ENCODE data around the gene RORC.
"Not testable (repeated sequence)": the region's sequence is repeated elsewhere in the genome, so short reads cannot be mapped to it uniquely, and the experiment has no call there.

RORC gene

DNA sequence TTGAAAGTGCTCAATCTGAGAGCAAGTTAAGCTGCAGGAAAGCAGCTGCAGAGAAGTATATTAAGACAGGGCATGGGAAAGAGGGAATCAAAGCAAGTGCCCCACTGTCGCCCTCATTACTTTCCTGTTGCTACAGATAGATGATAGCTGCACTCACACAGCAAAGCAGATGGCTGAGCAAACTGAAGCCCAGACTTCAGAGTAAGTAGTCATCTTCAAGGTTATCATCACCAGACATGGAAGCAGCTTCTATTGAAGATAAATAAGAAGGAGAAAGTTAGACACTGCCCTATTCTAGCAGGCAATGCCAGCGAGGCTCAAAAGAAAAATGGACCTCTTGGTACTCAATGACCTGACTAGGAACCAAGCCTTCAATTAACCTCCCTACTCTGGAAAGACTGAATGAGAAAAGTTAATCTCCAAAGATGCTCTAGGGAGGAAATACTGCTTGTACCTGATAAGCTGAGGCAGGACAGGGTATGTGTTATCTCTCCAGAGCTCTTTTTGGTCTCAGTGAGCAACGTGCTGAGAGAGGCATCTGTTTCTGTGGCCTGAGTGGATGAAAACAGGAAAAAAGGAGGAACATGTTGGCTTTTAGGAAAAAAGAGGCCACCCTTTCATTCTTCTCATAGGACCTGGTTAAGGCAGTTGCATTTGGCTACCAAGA, 57.2 kb downstream of the RORC start:
- Histone ChIP-seq H3K9ac (ENCODE audit: low read length) (no peak overlapping the region), H3K4me3 (ENCODE audit: low read depth, low read length, poor library complexity, severe bottlenecking) (no peak overlapping the region), H3K9me2 (ENCODE audit: low read depth, low read length) (no peaks in the 10 kb centered on the region), H3K27ac (ENCODE audit: low read depth, low read length, poor library complexity, severe bottlenecking) (no peak overlapping the region), H3F3A (ENCODE audit: insufficient read depth, low read length) (no peaks in the 10 kb centered on the region), H3K27me3 (ENCODE audit: insufficient read depth, low read length) (no peaks in the 10 kb centered on the region), H2AFZ (ENCODE audit: low read length) (no peak overlapping the region), H3K4me1 (ENCODE audit: insufficient read depth, low read length, severe bottlenecking) (no peaks in the 10 kb centered on the region), H3K36me3 (ENCODE audit: insufficient read depth, low read length) (no peaks in the 10 kb centered on the region; the same call in 1 of the 2 replicates), H3K4me2 (ENCODE audit: low read length) (no peak overlapping the region), H3K79me2 (ENCODE audit: insufficient read depth, low read length) (no peaks in the 10 kb centered on the region), H3K9me3 (ENCODE audit: low read length) (no peaks in the 10 kb centered on the region), H4K20me1 (ENCODE audit: insufficient read depth, low read length) (no peaks in the 10 kb centered on the region)
- no peak for TF ChIP-seq EZH2 (IDR thresholded peaks at IDR 0.05; ENCODE audit: borderline replicate concordance, low read length)
- TF ChIP-seq, protein P1, sequence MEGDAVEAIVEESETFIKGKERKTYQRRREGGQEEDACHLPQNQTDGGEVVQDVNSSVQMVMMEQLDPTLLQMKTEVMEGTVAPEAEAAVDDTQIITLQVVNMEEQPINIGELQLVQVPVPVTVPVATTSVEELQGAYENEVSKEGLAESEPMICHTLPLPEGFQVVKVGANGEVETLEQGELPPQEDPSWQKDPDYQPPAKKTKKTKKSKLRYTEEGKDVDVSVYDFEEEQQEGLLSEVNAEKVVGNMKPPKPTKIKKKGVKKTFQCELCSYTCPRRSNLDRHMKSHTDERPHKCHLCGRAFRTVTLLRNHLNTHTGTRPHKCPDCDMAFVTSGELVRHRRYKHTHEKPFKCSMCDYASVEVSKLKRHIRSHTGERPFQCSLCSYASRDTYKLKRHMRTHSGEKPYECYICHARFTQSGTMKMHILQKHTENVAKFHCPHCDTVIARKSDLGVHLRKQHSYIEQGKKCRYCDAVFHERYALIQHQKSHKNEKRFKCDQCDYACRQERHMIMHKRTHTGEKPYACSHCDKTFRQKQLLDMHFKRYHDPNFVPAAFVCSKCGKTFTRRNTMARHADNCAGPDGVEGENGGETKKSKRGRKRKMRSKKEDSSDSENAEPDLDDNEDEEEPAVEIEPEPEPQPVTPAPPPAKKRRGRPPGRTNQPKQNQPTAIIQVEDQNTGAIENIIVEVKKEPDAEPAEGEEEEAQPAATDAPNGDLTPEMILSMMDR (IDR thresholded peaks at IDR 0.05; ENCODE audit: low read length), result no peak

GRCh38 chr1:151773702-151774101, 57.9 kb downstream of the RORC start:
- Histone ChIP-seq H3F3A (ENCODE audit: insufficient read depth, low read length) (no peaks in the 10 kb centered on the region), H3K36me3 (ENCODE audit: insufficient read depth, low read length) (no peaks in the 10 kb centered on the region; the same call in 1 of the 2 replicates), H3K27ac (ENCODE audit: low read depth, low read length, poor library complexity, severe bottlenecking) (no peak overlapping the region), H3K4me1 (ENCODE audit: insufficient read depth, low read length, severe bottlenecking) (no peaks in the 10 kb centered on the region), H3K79me2 (ENCODE audit: insufficient read depth, low read length) (no peaks in the 10 kb centered on the region), H4K20me1 (ENCODE audit: insufficient read depth, low read length) (no peaks in the 10 kb centered on the region), H3K27me3 (ENCODE audit: insufficient read depth, low read length) (no peaks in the 10 kb centered on the region), H3K4me3 (ENCODE audit: low read depth, low read length, poor library complexity, severe bottlenecking) (no peak overlapping the region), H2AFZ (ENCODE audit: low read length) (no peak overlapping the region), H3K9ac (ENCODE audit: low read length) (no peak overlapping the region), H3K9me2 (ENCODE audit: low read depth, low read length) (no peaks in the 10 kb centered on the region), H3K9me3 (ENCODE audit: low read length) (no peaks in the 10 kb centered on the region), H3K4me2 (ENCODE audit: low read length) (no peak overlapping the region)
- TF ChIP-seq EZH2 (IDR thresholded peaks at IDR 0.05; ENCODE audit: borderline replicate concordance, low read length), result no peak
- TF ChIP-seq, protein P1 (IDR thresholded peaks at IDR 0.05; ENCODE audit: low read length), result no peak

- H3K27me3 ChIP-seq (ENCODE audit: insufficient read depth, low read length); H3K79me2 ChIP-seq (ENCODE audit: insufficient read depth, low read length); H3K27ac ChIP-seq (ENCODE audit: low read depth, low read length, poor library complexity, severe bottlenecking); H3K4me3 ChIP-seq (ENCODE audit: low read depth, low read length, poor library complexity, severe bottlenecking); H3K9me3 ChIP-seq (ENCODE audit: low read length); H3K36me3 ChIP-seq (ENCODE audit: insufficient read depth, low read length); H4K20me1 ChIP-seq (ENCODE audit: insufficient read depth, low read length); H3K4me1 ChIP-seq (ENCODE audit: insufficient read depth, low read length, severe bottlenecking); H3F3A ChIP-seq (ENCODE audit: insufficient read depth, low read length); H3K4me2 ChIP-seq (ENCODE audit: low read length); H3K9ac ChIP-seq (ENCODE audit: low read length); H3K9me2 ChIP-seq (ENCODE audit: low read depth, low read length); H2AFZ ChIP-seq (ENCODE audit: low read length): not testable (repeated sequence)
Observed at GRCh38 chr1:151769270-151769669, 62.3 kb downstream of the RORC start.

GRCh38 chr1:151768351-151769066, 63.1 kb downstream of the RORC start:
- H3K27ac ChIP-seq (ENCODE audit: low read depth, low read length, poor library complexity, severe bottlenecking); H3K4me2 ChIP-seq (ENCODE audit: low read length): not testable (repeated sequence)

More at GRCh38 chr1:151768351-151769066, 63.1 kb downstream of the RORC start:
- not testable (repeated sequence) for H3K36me3 ChIP-seq (ENCODE audit: insufficient read depth, low read length); H3F3A ChIP-seq (ENCODE audit: insufficient read depth, low read length); H2AFZ ChIP-seq (ENCODE audit: low read length); H3K27me3 ChIP-seq (ENCODE audit: insufficient read depth, low read length); H3K79me2 ChIP-seq (ENCODE audit: insufficient read depth, low read length); H3K9me3 ChIP-seq (ENCODE audit: low read length); H3K9me2 ChIP-seq (ENCODE audit: low read depth, low read length); H4K20me1 ChIP-seq (ENCODE audit: insufficient read depth, low read length); H3K9ac ChIP-seq (ENCODE audit: low read length); H3K4me3 ChIP-seq (ENCODE audit: low read depth, low read length, poor library complexity, severe bottlenecking); H3K4me1 ChIP-seq (ENCODE audit: insufficient read depth, low read length, severe bottlenecking)
